GF-D8 (cell line): ENCODE data around the gene PPM1N.

Experiments used
- DNase-seq: peaks from one replicate; lab custom pipeline; 2025; lab: John Stamatoyannopoulos, UW

PPM1N gene

GRCh38 chr19:45492137-45492626 lies 6.1 kb upstream of the PPM1N start:
- DNase-seq, result no peak

- no peak for DNase-seq
These were observed 5.4 kb upstream of the PPM1N start for GRCh38 chr19:45492627-45493470.

GRCh38 chr19:45494261-45494916 lies 3.9 kb upstream of the PPM1N start:
- no peak for DNase-seq

GRCh38 chr19:45495178-45495577 lies 3.1 kb upstream of the PPM1N start:
- no peak for DNase-seq

- no peak for DNase-seq
These were observed 1.8 kb upstream of the PPM1N start for GRCh38 chr19:45496349-45496953.

- no peak for DNase-seq
These were observed 452 bp upstream of the PPM1N start for GRCh38 chr19:45497791-45498190.

GRCh38 chr19:45499196-45500180 lies 1.2 kb downstream of the PPM1N start:
- DNase-seq, result peak; percentile 70

GRCh38 chr19:45500918-45501729 lies 2.9 kb downstream of the PPM1N start:
- no peak for DNase-seq

GRCh38 chr19:45501730-45502014 lies 3.4 kb downstream of the PPM1N start:
- DNase-seq, result no peak

- no peak for DNase-seq
These were observed 3.9 kb downstream of the PPM1N start for GRCh38 chr19:45502111-45502510.

GRCh38 chr19:45503909-45504308 lies 5.7 kb downstream of the PPM1N start:
- DNase-seq, result no peak

- DNase-seq, result no peak
These were observed 7.1 kb downstream of the PPM1N start for GRCh38 chr19:45505151-45505995.

- no peak for DNase-seq
These were observed 7.7 kb downstream of the PPM1N start for GRCh38 chr19:45505996-45506245.

GRCh38 chr19:45506246-45506988 lies 8.2 kb downstream of the PPM1N start:
- peak; percentile 73 for DNase-seq

GRCh38 chr19:45506989-45507871 lies 9.0 kb downstream of the PPM1N start, which contains the start of gene VASP:
Gene VASP, plus strand, starts transcription at chr19:45507479. Its CDS starts 293 bp downstream, at chr19:45507772.
- DNase-seq, result peak; percentile 79

GRCh38 chr19:45507872-45508416 lies 9.7 kb downstream of the PPM1N start:
- DNase-seq, result no peak

- no peak for DNase-seq
These were observed 10.2 kb downstream of the PPM1N start for GRCh38 chr19:45508417-45508860.
